Measurements from ENCODE around the gene RNF217.
A peak's percentile ranks its signal among the peaks of the same experiment; 100 is the strongest.

The RNF217 gene

DNA sequence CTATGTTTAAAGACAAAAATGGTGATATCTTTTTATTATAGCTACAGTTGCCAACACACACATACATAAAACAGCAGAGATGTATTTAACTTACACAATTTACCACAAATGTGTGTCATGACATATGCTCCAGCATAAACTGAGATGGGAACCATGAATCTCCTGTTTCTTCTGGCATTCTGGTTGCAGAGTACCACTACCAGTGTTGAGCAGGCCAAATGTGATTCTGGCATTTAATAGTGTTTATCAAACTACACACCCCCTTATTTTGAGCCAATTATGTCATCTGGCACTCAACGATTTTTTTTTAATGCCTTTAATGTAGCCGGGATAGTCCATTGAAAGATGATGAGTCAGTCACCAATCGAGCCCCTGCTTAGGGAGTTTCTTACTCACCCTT lies 132.3 kb downstream of the RNF217 start:
- H3K4me3 ChIP-seq (ENCODE audit: low read depth, low read length): no peak overlapping the region
- TF ChIP-seq, protein P1, sequence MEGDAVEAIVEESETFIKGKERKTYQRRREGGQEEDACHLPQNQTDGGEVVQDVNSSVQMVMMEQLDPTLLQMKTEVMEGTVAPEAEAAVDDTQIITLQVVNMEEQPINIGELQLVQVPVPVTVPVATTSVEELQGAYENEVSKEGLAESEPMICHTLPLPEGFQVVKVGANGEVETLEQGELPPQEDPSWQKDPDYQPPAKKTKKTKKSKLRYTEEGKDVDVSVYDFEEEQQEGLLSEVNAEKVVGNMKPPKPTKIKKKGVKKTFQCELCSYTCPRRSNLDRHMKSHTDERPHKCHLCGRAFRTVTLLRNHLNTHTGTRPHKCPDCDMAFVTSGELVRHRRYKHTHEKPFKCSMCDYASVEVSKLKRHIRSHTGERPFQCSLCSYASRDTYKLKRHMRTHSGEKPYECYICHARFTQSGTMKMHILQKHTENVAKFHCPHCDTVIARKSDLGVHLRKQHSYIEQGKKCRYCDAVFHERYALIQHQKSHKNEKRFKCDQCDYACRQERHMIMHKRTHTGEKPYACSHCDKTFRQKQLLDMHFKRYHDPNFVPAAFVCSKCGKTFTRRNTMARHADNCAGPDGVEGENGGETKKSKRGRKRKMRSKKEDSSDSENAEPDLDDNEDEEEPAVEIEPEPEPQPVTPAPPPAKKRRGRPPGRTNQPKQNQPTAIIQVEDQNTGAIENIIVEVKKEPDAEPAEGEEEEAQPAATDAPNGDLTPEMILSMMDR (IDR thresholded peaks at IDR 0.05; ENCODE audit: insufficient read depth, low read depth, low read length, missing control alignments): no peak
- no peak for DNase-seq (ENCODE audit: low read depth)

DNA sequence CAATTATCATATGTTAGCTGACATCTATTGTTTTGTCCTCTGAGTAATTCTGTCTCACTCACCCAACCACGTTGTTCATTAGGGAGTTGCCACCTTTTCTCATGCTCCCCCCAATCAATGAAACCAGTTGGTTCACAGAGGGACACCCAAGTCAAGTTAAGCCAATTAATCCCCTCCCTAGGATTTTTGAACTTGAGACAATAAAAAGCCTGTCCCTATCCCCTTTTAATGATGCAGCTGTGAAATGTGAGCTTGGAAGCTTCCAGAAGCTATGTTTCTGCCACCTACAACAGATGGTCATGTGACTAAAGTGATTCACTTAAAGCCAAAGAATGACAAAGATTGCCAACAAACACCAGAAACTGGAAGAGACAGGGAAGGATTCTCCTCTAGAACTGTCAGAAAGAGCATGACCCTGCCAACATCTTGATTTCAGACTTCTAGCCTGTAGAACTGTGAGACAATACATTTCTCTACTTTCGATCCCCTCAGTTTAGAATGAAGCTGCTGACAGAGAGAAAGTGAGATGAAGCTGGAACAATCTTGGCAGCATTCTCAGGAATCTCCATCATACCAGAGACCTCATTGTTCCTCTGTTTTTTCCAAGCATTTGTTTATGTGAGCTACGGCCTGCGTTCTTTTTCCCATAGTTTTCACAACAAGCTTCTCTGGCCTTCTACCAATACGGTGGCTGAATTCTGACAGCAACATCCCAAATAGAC lies 133.5 kb downstream of the RNF217 start:
- TF ChIP-seq, protein P1 (IDR thresholded peaks at IDR 0.05; ENCODE audit: insufficient read depth, low read depth, low read length, missing control alignments): no peak
- H3K4me3 ChIP-seq (ENCODE audit: low read depth, low read length): no peak overlapping the region
- DNase-seq (ENCODE audit: low read depth): no peak

DNA sequence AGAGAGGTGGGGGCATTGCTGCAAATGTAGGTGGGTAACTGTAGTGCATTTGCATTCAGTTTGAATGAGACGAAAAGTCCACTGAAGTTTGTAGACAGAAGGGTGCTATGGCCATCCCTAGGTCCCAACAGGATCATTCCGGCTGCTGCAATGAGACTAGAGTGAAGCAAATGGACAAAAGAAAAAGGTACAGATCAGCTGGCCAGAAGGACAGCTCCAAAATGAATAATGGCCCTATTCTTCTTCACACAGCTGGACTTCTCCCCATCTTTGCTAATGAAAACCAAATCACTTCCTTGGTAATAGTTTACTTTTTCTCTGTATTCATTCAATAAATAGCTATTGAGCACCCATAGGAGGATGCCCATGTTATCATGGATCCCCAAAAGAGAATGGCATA lies 134.9 kb downstream of the RNF217 start:
- DNase-seq (ENCODE audit: low read depth): no peak
- TF ChIP-seq, protein P1 (IDR thresholded peaks at IDR 0.05; ENCODE audit: insufficient read depth, low read depth, low read length, missing control alignments): no peak
- H3K4me3 ChIP-seq (ENCODE audit: low read depth, low read length): no peak overlapping the region

DNA sequence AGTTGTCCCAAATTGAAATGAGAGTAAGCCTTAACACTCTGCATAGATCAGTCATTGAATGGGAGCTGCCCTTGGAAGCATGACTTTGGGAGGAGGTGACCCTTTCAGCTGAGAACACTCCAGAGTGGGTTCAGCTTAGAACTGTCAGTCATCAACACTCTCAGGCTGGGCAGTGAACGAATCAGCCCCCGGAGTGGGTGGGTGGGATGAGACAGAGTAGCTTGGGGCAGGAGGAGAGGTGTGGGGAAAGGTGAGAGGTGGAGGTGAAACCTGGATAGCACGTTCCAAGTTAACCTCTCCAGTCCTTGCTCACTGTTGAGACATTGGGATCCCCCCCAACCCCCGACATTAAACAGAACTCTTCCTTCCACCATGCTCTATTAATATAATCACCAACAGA lies 136.0 kb downstream of the RNF217 start:
- no peak overlapping the region for H3K4me3 ChIP-seq (ENCODE audit: low read depth, low read length)
- TF ChIP-seq, protein P1 (IDR thresholded peaks at IDR 0.05; ENCODE audit: insufficient read depth, low read depth, low read length, missing control alignments): no peak
- DNase-seq (ENCODE audit: low read depth): no peak

DNA sequence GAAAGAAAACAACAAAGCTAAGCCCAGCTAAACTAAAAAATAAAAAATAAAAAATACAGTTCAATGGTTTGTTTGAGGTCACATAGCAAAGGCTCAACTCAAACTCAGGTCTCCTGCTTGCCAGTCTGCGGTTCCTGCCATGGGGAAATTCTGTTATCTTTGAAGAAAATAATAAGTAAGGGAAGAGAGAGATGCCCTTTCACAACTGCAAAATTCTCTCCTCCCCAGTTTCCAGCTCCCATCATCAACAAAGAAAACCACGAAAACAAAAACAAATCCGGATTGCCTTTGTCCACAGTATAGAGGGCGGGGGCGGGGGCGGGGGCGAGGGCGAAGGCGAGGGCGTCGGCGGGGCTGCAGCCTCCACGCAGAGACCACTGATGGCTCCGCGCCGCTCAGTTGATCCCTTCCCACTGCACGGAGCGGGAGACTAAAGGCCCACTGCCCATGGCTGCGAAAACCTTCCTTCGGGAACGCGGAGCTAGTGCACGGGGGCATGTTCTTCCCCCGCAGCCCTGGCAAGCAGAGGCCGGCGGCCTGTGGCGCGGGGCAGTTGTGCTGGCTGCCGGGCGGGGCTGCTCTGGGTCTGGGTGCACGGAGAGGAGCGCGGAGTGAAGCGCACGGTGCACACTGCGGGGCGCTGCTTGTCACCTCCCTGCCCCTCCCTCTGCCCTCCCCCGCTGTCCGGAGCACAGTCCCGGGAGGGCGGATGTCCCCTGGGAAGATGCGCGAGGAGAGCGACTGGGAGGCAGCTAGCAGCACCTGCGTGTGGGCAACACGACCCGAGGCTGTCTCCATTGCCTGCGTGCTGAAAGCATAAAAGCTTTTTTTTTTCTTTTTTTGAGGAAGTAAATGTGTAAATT lies 137.2 kb downstream of the RNF217 start:
- no peak overlapping the region for H3K4me3 ChIP-seq (ENCODE audit: low read depth, low read length)
- TF ChIP-seq, protein P1 (IDR thresholded peaks at IDR 0.05; ENCODE audit: insufficient read depth, low read depth, low read length, missing control alignments): no peak
- DNase-seq (ENCODE audit: low read depth): peak; percentile 18

DNA sequence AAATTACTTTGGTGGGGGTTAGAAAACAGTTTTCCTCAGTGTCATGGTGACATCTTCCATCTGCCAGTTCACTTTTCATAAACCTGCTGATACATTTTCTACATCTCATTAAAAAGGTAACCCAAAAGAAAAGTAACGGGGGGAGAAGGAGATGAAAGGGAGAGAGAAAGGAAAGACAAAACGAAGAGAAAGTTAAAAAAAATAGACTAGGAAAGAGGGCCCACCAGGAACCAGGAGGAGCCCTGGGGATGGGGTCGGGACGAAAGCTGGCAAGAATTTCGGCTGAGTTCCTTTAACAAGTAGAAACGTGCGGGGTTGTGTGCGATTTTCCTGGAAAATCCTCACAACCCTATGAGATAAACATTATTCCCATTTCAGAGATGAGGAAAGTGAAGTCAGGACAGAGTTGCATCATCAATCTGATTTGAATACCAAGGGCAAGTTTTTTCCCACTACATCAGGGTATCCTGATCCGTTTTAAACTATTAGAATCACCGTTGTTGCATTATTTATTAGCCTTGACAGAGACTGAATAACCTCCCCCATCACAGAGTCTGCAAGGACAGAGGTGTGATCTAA lies 137.9 kb downstream of the RNF217 start:
- no peak overlapping the region for H3K4me3 ChIP-seq (ENCODE audit: low read depth, low read length)
- TF ChIP-seq, protein P1 (IDR thresholded peaks at IDR 0.05; ENCODE audit: insufficient read depth, low read depth, low read length, missing control alignments): no peak
- no peak for DNase-seq (ENCODE audit: low read depth)
